GM19372 (cell line): ENCODE results near the gene S100Z.
"Not testable (repeated sequence)": the region's sequence is repeated elsewhere in the genome, so short reads cannot be mapped to it uniquely, and the experiment has no call there.

Experiments
- ATAC-seq: cut with Tn5 transposase; IDR thresholded peaks from one replicate; pipeline ENCODE4 v1.9.1; 2021; ENCODE audit warnings: mild to moderate bottlenecking, low read depth, moderate library complexity; ENCODE audit not compliant: unreplicated experiment

Gene S100Z

DNA sequence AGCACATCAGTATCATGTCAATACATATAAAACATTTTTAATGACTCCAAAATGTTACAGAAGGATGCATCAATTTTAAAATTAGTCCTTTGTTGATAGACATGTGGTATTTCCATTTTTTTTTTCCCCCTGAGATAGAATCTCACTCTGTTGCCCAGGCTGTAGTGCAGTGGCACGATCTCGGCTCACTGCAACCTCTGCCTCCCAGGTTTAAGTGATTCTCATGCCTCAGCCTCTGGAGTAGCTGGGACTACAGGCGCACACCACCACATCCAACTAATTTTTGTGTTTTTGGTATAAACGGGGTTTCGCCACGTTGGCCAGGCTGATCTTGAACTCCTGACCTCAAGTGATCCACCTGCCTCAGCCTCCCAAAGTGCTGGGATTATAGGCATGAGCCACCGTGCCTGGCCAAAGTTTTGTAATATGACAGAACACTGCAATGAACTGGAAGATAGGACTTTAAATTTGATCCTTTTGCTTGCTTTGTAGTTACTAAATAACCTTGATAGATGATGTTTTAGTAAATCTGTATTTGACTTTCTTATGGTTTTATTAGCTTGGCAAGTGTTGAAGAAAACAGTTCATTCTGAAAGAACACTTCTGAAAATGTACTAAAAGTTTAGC lies 27.6 kb upstream of the S100Z start:
- not testable (repeated sequence) for ATAC-seq

- ATAC-seq: not testable (repeated sequence)
Measured at GRCh38 chr5:76826416-76826815, 23.4 kb upstream of the S100Z start.

DNA sequence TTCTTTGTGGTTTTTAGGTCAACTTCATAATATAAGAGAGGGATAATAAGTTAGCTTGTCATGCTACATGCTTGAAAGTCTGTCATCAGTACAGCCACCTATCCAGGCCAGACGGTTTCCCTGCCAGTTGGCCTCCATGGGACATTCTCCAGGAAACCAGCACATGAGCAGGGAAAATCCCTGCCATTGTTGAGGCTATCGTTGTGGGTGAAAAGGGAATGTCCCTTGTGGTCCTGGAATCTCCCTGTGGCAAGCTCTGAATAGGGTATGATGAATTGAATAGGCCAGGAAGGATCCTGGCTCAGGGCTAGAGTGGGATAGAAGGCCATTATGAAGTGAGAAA lies 18.7 kb upstream of the S100Z start:
- no peak for ATAC-seq

DNA sequence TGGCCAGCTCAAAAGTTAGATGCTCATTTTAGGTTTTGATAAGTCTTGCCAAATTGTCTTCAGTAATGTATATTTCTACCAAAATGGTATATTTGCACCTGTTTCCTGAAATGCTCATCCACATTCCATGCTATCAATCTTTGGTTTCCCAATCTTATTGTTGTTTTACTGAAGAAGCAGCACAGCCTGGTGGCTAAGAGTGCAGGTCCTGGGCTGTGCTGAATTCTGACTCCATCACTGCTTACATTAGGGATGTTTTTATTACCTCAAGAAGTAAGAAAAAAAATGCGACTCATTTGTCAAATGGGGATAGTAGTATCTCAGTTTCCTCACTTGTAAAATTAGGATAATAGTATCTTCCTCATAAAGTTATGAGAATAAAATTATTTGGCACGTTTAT lies 13.6 kb upstream of the S100Z start:
- no peak for ATAC-seq

DNA sequence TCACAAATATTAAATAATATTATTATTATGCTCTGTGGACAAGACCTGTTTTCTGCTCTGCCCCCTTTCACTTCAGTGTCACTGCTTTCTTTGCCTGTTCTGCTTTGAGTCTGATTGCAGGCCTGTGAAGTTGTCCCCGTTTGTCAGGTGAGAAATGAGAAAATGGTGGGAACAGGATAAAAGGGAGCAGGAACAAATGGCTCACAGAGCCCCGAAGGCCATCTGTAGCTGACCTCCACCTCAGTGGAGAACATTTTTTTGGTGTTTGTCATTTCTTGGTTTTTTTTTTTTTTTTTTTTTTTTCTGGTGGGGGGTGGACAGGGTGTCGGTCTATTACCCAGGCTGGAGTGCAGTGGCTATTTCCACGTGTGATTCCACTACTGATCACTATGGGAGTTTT lies 13.2 kb upstream of the S100Z start:
- ATAC-seq: no peak

GRCh38 chr5:76838481-76839261 lies 11.1 kb upstream of the S100Z start:
- no peak for ATAC-seq

- ATAC-seq: no peak
Measured at GRCh38 chr5:76841361-76841760, 8.5 kb upstream of the S100Z start.

DNA sequence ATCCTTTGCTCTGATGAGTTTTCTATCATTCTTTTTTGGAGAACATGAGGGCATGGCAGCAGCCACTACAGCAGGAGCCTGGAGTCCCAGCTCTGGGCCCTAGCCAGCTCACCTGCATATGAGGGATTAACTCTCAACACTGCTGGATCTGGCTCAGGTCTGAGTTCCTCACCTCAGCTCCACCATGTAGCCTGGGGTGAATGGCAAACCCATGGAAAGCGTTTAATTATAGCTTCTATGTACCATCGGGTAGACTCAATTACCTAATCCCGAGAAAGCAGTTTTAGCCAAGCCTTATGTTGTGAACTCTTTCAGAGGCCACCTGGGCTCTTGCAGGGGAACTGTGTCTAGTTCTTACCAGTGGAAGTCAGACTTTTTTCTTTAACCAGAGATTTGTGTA lies 3.9 kb upstream of the S100Z start:
- ATAC-seq: no peak

GRCh38 chr5:76850543-76851145 lies 830 bp downstream of the S100Z start:
- ATAC-seq: no peak

GRCh38 chr5:76851728-76852369 lies 2.0 kb downstream of the S100Z start:
- no peak for ATAC-seq

DNA sequence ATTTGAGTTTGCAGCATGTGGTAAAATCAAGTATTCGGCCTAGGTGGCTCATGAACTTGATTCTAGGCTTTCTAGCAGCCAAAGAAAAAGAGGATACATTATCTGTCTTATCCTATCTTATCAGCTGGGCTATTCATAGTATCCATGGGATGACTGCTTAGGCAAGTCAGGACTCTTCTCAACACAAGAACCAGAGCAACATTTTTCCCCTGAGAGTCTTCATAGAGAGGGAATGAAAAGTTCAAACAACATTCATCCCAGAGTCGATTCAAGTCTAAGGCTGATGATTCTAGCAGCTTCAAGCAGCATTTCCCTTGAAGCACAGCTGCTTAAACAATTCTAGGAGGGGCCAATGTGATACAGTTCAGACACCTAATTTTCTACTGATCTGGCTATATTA lies 3.0 kb downstream of the S100Z start:
- no peak for ATAC-seq

GRCh38 chr5:76853741-76854140 lies 3.9 kb downstream of the S100Z start:
- ATAC-seq: not testable (repeated sequence)

DNA sequence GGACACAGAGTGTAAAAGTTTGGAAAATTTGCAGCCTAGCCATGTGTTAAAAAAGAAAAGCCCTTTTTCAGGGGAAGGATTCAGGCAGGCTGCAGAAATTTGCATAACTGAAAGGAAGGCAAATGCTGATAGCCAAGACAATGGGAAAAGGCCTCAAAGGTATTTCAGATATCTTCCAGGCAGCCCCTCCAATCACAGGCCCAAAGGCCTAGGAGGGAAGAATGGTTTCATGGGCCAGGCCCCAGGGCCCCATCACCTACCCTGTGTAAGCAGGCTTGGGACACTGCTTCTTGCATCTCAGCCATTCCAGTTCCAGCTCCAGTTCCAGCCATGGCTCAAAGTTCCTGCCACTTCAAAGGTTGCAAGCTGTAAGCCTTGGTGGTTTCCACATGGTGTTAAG lies 4.8 kb downstream of the S100Z start:
- ATAC-seq: no peak

DNA sequence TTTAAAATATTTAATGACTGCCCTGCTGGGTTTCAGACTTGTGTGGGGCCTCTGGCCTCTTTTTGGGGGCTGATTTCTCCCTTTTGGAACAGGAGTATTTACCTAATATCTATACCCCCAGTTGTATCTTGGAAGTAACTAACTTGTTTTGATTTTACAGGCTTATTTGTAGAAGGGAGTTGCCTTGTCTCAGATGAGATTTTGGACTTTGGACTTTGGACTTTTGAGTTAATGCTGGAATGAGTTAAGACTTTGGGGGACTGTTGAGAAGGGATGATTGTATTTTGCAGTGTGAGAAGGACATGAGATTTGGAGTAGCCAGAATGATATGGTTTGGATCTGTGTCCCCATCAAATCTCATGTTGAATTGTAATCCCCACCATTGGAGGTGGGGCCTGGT lies 5.7 kb downstream of the S100Z start:
- ATAC-seq: not testable (repeated sequence)

GRCh38 chr5:76855961-76856360 lies 6.1 kb downstream of the S100Z start:
- no peak for ATAC-seq

DNA sequence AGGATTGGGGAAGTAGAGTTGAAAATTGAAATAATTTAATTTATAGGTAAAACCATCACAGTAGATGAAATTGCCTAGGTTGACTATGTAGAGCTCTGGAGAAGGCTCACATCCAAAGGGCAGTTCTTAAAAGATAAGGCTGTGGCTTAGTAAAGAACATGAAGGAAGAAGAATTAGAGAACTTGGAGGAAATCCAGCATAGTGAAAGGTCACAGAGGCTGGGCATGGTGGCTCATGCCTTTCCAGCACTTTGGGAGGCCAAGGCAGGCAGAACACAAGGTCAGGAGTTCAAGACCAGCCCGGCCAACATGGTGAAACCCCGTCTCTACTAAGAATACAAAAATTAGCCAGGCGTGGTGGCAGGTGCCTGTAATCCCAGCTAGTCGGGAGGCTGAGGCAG lies 7.0 kb downstream of the S100Z start:
- not testable (repeated sequence) for ATAC-seq

GRCh38 chr5:76859591-76860247 lies 9.9 kb downstream of the S100Z start:
- ATAC-seq: no peak

- ATAC-seq: no peak
Measured at GRCh38 chr5:76861612-76862011, 11.8 kb downstream of the S100Z start.

- no peak for ATAC-seq
Measured at GRCh38 chr5:76863001-76863400, 13.2 kb downstream of the S100Z start.

GRCh38 chr5:76866503-76866902 lies 16.7 kb downstream of the S100Z start:
- no peak for ATAC-seq

DNA sequence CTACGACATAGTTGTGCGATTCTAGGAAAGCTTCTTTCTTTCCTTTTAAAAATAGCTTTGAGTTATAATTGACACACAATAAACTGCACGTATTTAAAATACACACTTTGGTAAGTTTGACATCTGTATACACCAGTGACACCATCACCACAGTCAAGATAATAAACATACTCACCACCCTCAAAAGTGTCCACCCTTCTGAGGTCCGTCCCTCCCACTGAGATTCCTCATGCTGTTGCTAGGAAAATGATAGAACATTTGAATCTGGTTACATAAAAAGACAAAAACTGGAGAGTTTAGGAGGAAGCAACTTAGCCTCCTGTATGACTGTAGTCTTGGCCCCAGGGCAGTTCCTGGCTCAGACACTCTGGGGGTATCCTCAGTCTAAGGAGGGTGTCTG lies 17.2 kb downstream of the S100Z start:
- ATAC-seq: no peak
